WTC11 (cell line): ENCODE data around the gene GLRA3. TPM values are rescaled to one million over a fixed set of nuclear protein-coding genes. Genes with fewer than 3 reads are reported as not detected.

Experiments
- ATAC-seq: fragments of 200-7000 bp; cut with Tn5 transposase; 2 replicates; pipeline ENCODE4 v1.10.0; 2021; ENCODE audit warnings: mild to moderate bottlenecking, moderate library complexity
- CTCF ChIA-PET: fragments of 300-600 bp; sonication (Branson Sonifier 250); formaldehyde crosslinking; loops from one replicate; lab custom pipeline; 2021; ENCODE audit warnings: antibody characterized with exemption; lab: Charles Lee
- POLR2A ChIA-PET: fragments of 350-600 bp; sonication (Branson Sonifier 250); formaldehyde crosslinking; loops from one replicate; lab custom pipeline; 2021; ENCODE audit warnings: antibody characterized with exemption; lab: Charles Lee
- DNase-seq: peaks from one replicate; pipeline ENCODE4 v3.0.0; 2021; ENCODE audit warnings: low spot score
- H3K27ac Mint-ChIP-seq: 2 replicates; pipeline ENCODE4 v1.8.0; 2021; ENCODE audit warnings: mixed read lengths
- H3K27me3 Mint-ChIP-seq: 2 replicates; pipeline ENCODE4 v1.8.0; 2021; ENCODE audit warnings: low read depth, mild to moderate bottlenecking, moderate library complexity, mixed read lengths
- H3K36me3 Mint-ChIP-seq: 2 replicates; pipeline ENCODE4 v1.8.0; 2021; ENCODE audit warnings: mixed read lengths
- H3K4me1 Mint-ChIP-seq: 2 replicates; pipeline ENCODE4 v1.8.0; 2022; ENCODE audit warnings: mixed read lengths
- H3K4me3 Mint-ChIP-seq: 2 replicates; pipeline ENCODE4 v1.8.0; 2021; ENCODE audit warnings: mild to moderate bottlenecking, moderate library complexity, mixed read lengths
- H3K9me3 Mint-ChIP-seq: 2 replicates; pipeline ENCODE4 v1.8.0; 2021; ENCODE audit warnings: mixed read lengths
- ARID4B ChIP-seq: sonication (generic); formaldehyde crosslinking; IDR thresholded peaks from 2 replicates; pipeline ENCODE4 v1.8.0; 2023; ENCODE audit warnings: missing genetic modification reagents, mild to moderate bottlenecking, borderline replicate concordance
- CDX4 ChIP-seq: fragments of 250-450 bp; sonication (Bioruptor Pico); IDR thresholded peaks from 2 replicates; pipeline ENCODE4 v1.9.0; 2021; ENCODE audit warnings: moderate library complexity, mild to moderate bottlenecking, inconsistent platforms, borderline replicate concordance
- CTCF ChIP-seq: fragments of 200-600 bp; IDR thresholded peaks from 2 replicates; pipeline ENCODE4 v1.8.0; 2022; ENCODE audit warnings: antibody characterized with exemption
- E2F5 ChIP-seq: sonication (generic); formaldehyde crosslinking; IDR thresholded peaks from 2 replicates; pipeline ENCODE4 v1.8.1; 2022; ENCODE audit warnings: mild to moderate bottlenecking, moderate library complexity, missing genetic modification reagents
- EMX1 ChIP-seq: fragments of 250-450 bp; sonication (Bioruptor Pico); IDR thresholded peaks from 2 replicates; pipeline ENCODE4 v1.8.0; 2021; ENCODE audit warnings: mild to moderate bottlenecking
- ERG ChIP-seq: fragments of 250-450 bp; sonication (Bioruptor Pico); IDR thresholded peaks from 2 replicates; pipeline ENCODE4 v1.8.0; 2021; ENCODE audit warnings: mild to moderate bottlenecking
- FOXJ3 ChIP-seq: sonication (generic); formaldehyde crosslinking; IDR thresholded peaks from 2 replicates; pipeline ENCODE4 v1.9.0; 2021; ENCODE audit warnings: missing genetic modification reagents, mild to moderate bottlenecking, borderline replicate concordance
- MAX ChIP-seq: sonication (generic); formaldehyde crosslinking; IDR thresholded peaks from 2 replicates; pipeline ENCODE4 v1.8.0; 2022; ENCODE audit warnings: mild to moderate bottlenecking, missing genetic modification reagents
- MXD4 ChIP-seq: fragments of 250-450 bp; sonication (Bioruptor Pico); IDR thresholded peaks from 2 replicates; pipeline ENCODE4 v1.8.0; 2021; ENCODE audit warnings: mild to moderate bottlenecking, moderate library complexity, borderline replicate concordance
- NR2C2 ChIP-seq: sonication (generic); formaldehyde crosslinking; IDR thresholded peaks from 2 replicates; pipeline ENCODE4 v1.8.0; 2022; ENCODE audit warnings: mild to moderate bottlenecking, missing genetic modification reagents
- PREB ChIP-seq: sonication (generic); formaldehyde crosslinking; IDR thresholded peaks from 2 replicates; pipeline ENCODE4 v1.8.1; 2022; ENCODE audit warnings: mild to moderate bottlenecking, missing genetic modification reagents, moderate library complexity, borderline replicate concordance
- RELA ChIP-seq: sonication (generic); formaldehyde crosslinking; IDR thresholded peaks from 2 replicates; pipeline ENCODE4 v1.8.1; 2022; ENCODE audit warnings: missing genetic modification reagents, mild to moderate bottlenecking, borderline replicate concordance
- TP53 ChIP-seq: sonication (generic); formaldehyde crosslinking; IDR thresholded peaks from 2 replicates; pipeline ENCODE4 v1.8.1; 2023; ENCODE audit warnings: mild to moderate bottlenecking, missing genetic modification reagents
- ZNF121 ChIP-seq: sonication (generic); formaldehyde crosslinking; IDR thresholded peaks from 2 replicates; pipeline ENCODE4 v1.8.0; 2023; ENCODE audit warnings: missing genetic modification reagents
- ZNF219 ChIP-seq: sonication (generic); formaldehyde crosslinking; IDR thresholded peaks from 2 replicates; pipeline ENCODE4 v1.8.0; 2023; ENCODE audit warnings: missing genetic modification reagents, mild to moderate bottlenecking, borderline replicate concordance
- ZSCAN18 ChIP-seq: fragments of 250-450 bp; sonication (Bioruptor Pico); IDR thresholded peaks from 2 replicates; pipeline ENCODE4 v2.1.2; 2022; ENCODE audit warnings: mild to moderate bottlenecking, moderate library complexity
- total RNA-seq: library from RNA; stranded (reverse); gene quantifications from 3 replicates; pipeline ENCODE4 v1.2.3, GENCODE V29; 2021

GLRA3 gene
- total RNA-seq, 1 experiment from 2014 or later, result 0.15 TPM

- no peak for TF ChIP-seq MXD4 (CRISPR knock-in tag)
Measured at GRCh38 chr4:174775366-174775765, 53.7 kb downstream of the GLRA3 start (continued).

- TF ChIP-seq ZNF219 (no peak), CTCF (peak; percentile 36), E2F5 (CRISPR knock-in tag) (no peak), MAX (CRISPR knock-in tag) (no peak), RELA (no peak), ERG (CRISPR knock-in tag) (no peak)
- no peaks in the 10 kb centered on the region for H3K27me3 Mint-ChIP-seq
- POLR2A ChIA-PET, result no interaction called here
Measured at GRCh38 chr4:174764105-174764729, 64.8 kb downstream of the GLRA3 start.

GRCh38 chr4:174763454-174764104 lies 65.5 kb downstream of the GLRA3 start:
- H3K4me3 Mint-ChIP-seq, result no peak overlapping the region
- no peaks in the 10 kb centered on the region for H3K36me3 Mint-ChIP-seq
- H3K27me3 Mint-ChIP-seq, result no peaks in the 10 kb centered on the region
- H3K27ac Mint-ChIP-seq, result no peak overlapping the region
- TF ChIP-seq EMX1 (CRISPR knock-in tag), result no peak
- TF ChIP-seq TP53 (CRISPR knock-in tag), result no peak
- TF ChIP-seq FOXJ3, result no peak
- TF ChIP-seq, all 79 proteins: peak for 0
- ATAC-seq (no peak), DNase-seq (no peak)
- ChIA-PET CTCF (interaction anchor here (0.6 to 2.3 kb wide), 19 partner anchors 9 to 746 kb away, joined by 3 to 16 read pairs (median 4); partner anchors contain the start of gene GLRA3), POLR2A (no interaction called here)
- peaks cover 8% of the 10 kb centered on the region for H3K9me3 Mint-ChIP-seq
- peaks cover 5% of the 10 kb centered on the region for H3K4me1 Mint-ChIP-seq

More at GRCh38 chr4:174764105-174764729, 64.8 kb downstream of the GLRA3 start:
- Mint-ChIP-seq H3K9me3 (peaks cover 8% of the 10 kb centered on the region), H3K4me1 (peaks cover 5% of the 10 kb centered on the region), H3K36me3 (no peaks in the 10 kb centered on the region), H3K27ac (no peak overlapping the region), H3K4me3 (no peak overlapping the region)
- DNase-seq (no peak), ATAC-seq (peak; percentile 81)
- CTCF ChIA-PET, result interaction anchor here (0.6 to 2.3 kb wide), 20 partner anchors 8 to 745 kb away, joined by 3 to 16 read pairs (median 4); partner anchors contain the start of gene GLRA3

GRCh38 chr4:174761451-174761850 lies 67.6 kb downstream of the GLRA3 start:
- Mint-ChIP-seq H3K9me3 (no peaks in the 10 kb centered on the region), H3K27ac (no peak overlapping the region), H3K4me3 (no peak overlapping the region), H3K27me3 (no peaks in the 10 kb centered on the region), H3K36me3 (no peaks in the 10 kb centered on the region), H3K4me1 (peaks cover 11% of the 10 kb centered on the region)
- ChIA-PET CTCF (no interaction called here), POLR2A (no interaction called here)
- no peak for DNase-seq
- no peak for ATAC-seq
- TF ChIP-seq NR2C2 (CRISPR knock-in tag) (no peak), ZNF121 (no peak), PREB (CRISPR knock-in tag) (no peak), ARID4B (CRISPR knock-in tag) (no peak), ZSCAN18 (CRISPR knock-in tag) (no peak), CDX4 (no peak)
